ENCODE measurements around the gene SHLD1.

SHLD1 gene

GRCh38 chr20:5706797-5707196 lies 43.4 kb upstream of the SHLD1 start:
- Histone ChIP-seq H3K27ac (ENCODE audit: low read depth, low read length) (no peak overlapping the region), H3K18ac (ENCODE audit: low read length) (no peak overlapping the region), H3K4me1 (ENCODE audit: control insufficient read depth in 1 of 2, insufficient read depth in 2 of 2, low read length in 2 of 2) (no peaks in the 10 kb centered on the region), H3K36me3 (ENCODE audit: control insufficient read depth in 1 of 2, insufficient read depth in 2 of 2, low read length in 2 of 2) (no peaks in the 10 kb centered on the region), H3K4ac (ENCODE audit: low read depth, low read length) (no peak overlapping the region), H3K9ac (ENCODE audit: low read length) (no peak overlapping the region), H4K8ac (ENCODE audit: low read depth, low read length) (no peak overlapping the region), H3K14ac (ENCODE audit: low read length) (no peak overlapping the region), H3K27me3 (ENCODE audit: insufficient read depth, low read length) (no peaks in the 10 kb centered on the region), H3K79me2 (ENCODE audit: control insufficient read depth, insufficient read depth, low read length, poor library complexity) (no peaks in the 10 kb centered on the region), H3K9me3 (ENCODE audit: insufficient read depth, low read depth, low read length) (no peaks in the 10 kb centered on the region), H2AK5ac (ENCODE audit: low read length) (no peak overlapping the region), H3K4me3 (ENCODE audit: low read depth, low read length) (no peak overlapping the region), H3K4me2 (ENCODE audit: low read length) (no peak overlapping the region), H2BK120ac (ENCODE audit: insufficient read depth, low read length, poor library complexity) (no peak overlapping the region), H4K12ac (ENCODE audit: low read depth, low read length) (no peak overlapping the region), H2AFZ (ENCODE audit: insufficient read depth, low read length, poor library complexity) (no peak overlapping the region), H3K79me1 (ENCODE audit: low read length) (no peaks in the 10 kb centered on the region), H4K91ac (ENCODE audit: low read depth, low read length) (no peak overlapping the region), H3K23ac (ENCODE audit: low read length) (no peak overlapping the region), H2BK12ac (ENCODE audit: low read length) (no peak overlapping the region), H2BK5ac (ENCODE audit: low read depth, low read length, poor library complexity) (no peak overlapping the region)
- DNase-seq: peak; percentile 3 to 59
- WGBS (ENCODE audit: extremely low coverage, insufficient coverage, insufficient read length): no CpG with 5 or more reads among the region's 9 CpGs

GRCh38 chr20:5710551-5710950 lies 39.6 kb upstream of the SHLD1 start:
- no peak overlapping the region for H3K14ac ChIP-seq (ENCODE audit: low read length)
- WGBS (ENCODE audit: extremely low coverage, insufficient coverage, insufficient read length): no CpG with 5 or more reads among the region's 3 CpGs

GRCh38 chr20:5714261-5715041 lies 35.8 kb upstream of the SHLD1 start:
- no peak overlapping the region for H4K8ac ChIP-seq (ENCODE audit: low read depth, low read length)
- H3K9me3 ChIP-seq (ENCODE audit: insufficient read depth, low read depth, low read length): no peaks in the 10 kb centered on the region
- no peaks in the 10 kb centered on the region for H3K79me2 ChIP-seq (ENCODE audit: control insufficient read depth, insufficient read depth, low read length, poor library complexity)
- no peak overlapping the region for H4K12ac ChIP-seq (ENCODE audit: low read depth, low read length)
- no peak overlapping the region for H2AFZ ChIP-seq (ENCODE audit: insufficient read depth, low read length, poor library complexity)
- no peak overlapping the region for H3K27ac ChIP-seq (ENCODE audit: low read depth, low read length)
- no peak overlapping the region for H3K4me3 ChIP-seq (ENCODE audit: low read depth, low read length)
- no peaks in the 10 kb centered on the region for H3K4me1 ChIP-seq (ENCODE audit: control insufficient read depth in 1 of 2, insufficient read depth in 2 of 2, low read length in 2 of 2)
- no peak for DNase-seq
- no peak overlapping the region for H3K4me2 ChIP-seq (ENCODE audit: low read length)
- no peaks in the 10 kb centered on the region for H3K27me3 ChIP-seq (ENCODE audit: insufficient read depth, low read length)
- no peak overlapping the region for H3K9ac ChIP-seq (ENCODE audit: low read length)
- no CpG with 5 or more reads among the region's 4 CpGs for WGBS (ENCODE audit: extremely low coverage, insufficient coverage, insufficient read length)
- no peaks in the 10 kb centered on the region for H3K36me3 ChIP-seq (ENCODE audit: control insufficient read depth in 1 of 2, insufficient read depth in 2 of 2, low read length in 2 of 2)
- H2BK12ac ChIP-seq (ENCODE audit: low read length): no peak overlapping the region
- H4K91ac ChIP-seq (ENCODE audit: low read depth, low read length): no peak overlapping the region
- H3K18ac ChIP-seq (ENCODE audit: low read length): no peak overlapping the region
- no peaks in the 10 kb centered on the region for H3K79me1 ChIP-seq (ENCODE audit: low read length)
- no peak overlapping the region for H3K23ac ChIP-seq (ENCODE audit: low read length)
- H2AK5ac ChIP-seq (ENCODE audit: low read length): no peak overlapping the region
- no peak overlapping the region for H3K4ac ChIP-seq (ENCODE audit: low read depth, low read length)
- no peak overlapping the region for H2BK5ac ChIP-seq (ENCODE audit: low read depth, low read length, poor library complexity)
- no peak overlapping the region for H2BK120ac ChIP-seq (ENCODE audit: insufficient read depth, low read length, poor library complexity)
- no peak overlapping the region for H3K14ac ChIP-seq (ENCODE audit: low read length)

More at GRCh38 chr20:5710551-5710950, 39.6 kb upstream of the SHLD1 start:
- Histone ChIP-seq H3K27ac (ENCODE audit: low read depth, low read length) (no peak overlapping the region), H4K8ac (ENCODE audit: low read depth, low read length) (no peak overlapping the region), H3K27me3 (ENCODE audit: insufficient read depth, low read length) (no peaks in the 10 kb centered on the region), H3K36me3 (ENCODE audit: control insufficient read depth in 1 of 2, insufficient read depth in 2 of 2, low read length in 2 of 2) (no peaks in the 10 kb centered on the region), H2AFZ (ENCODE audit: insufficient read depth, low read length, poor library complexity) (no peak overlapping the region), H3K79me2 (ENCODE audit: control insufficient read depth, insufficient read depth, low read length, poor library complexity) (no peaks in the 10 kb centered on the region), H3K18ac (ENCODE audit: low read length) (no peak overlapping the region), H2AK5ac (ENCODE audit: low read length) (no peak overlapping the region), H4K12ac (ENCODE audit: low read depth, low read length) (no peak overlapping the region), H3K9me3 (ENCODE audit: insufficient read depth, low read depth, low read length) (no peaks in the 10 kb centered on the region), H2BK12ac (ENCODE audit: low read length) (no peak overlapping the region), H3K4me2 (ENCODE audit: low read length) (no peak overlapping the region), H3K4me1 (ENCODE audit: control insufficient read depth in 1 of 2, insufficient read depth in 2 of 2, low read length in 2 of 2) (no peaks in the 10 kb centered on the region), H3K9ac (ENCODE audit: low read length) (no peak overlapping the region), H3K23ac (ENCODE audit: low read length) (no peak overlapping the region), H2BK5ac (ENCODE audit: low read depth, low read length, poor library complexity) (no peak overlapping the region), H4K91ac (ENCODE audit: low read depth, low read length) (no peak overlapping the region), H2BK120ac (ENCODE audit: insufficient read depth, low read length, poor library complexity) (no peak overlapping the region), H3K4ac (ENCODE audit: low read depth, low read length) (no peak overlapping the region), H3K4me3 (ENCODE audit: low read depth, low read length) (no peak overlapping the region), H3K79me1 (ENCODE audit: low read length) (no peaks in the 10 kb centered on the region)
- DNase-seq: no peak

GRCh38 chr20:5715071-5715841 lies 34.9 kb upstream of the SHLD1 start:
- Histone ChIP-seq H3K9me3 (ENCODE audit: insufficient read depth, low read depth, low read length) (no peaks in the 10 kb centered on the region), H3K4me2 (ENCODE audit: low read length) (no peak overlapping the region), H3K18ac (ENCODE audit: low read length) (no peak overlapping the region), H2BK5ac (ENCODE audit: low read depth, low read length, poor library complexity) (no peak overlapping the region), H4K91ac (ENCODE audit: low read depth, low read length) (no peak overlapping the region), H3K27ac (ENCODE audit: low read depth, low read length) (no peak overlapping the region), H3K36me3 (ENCODE audit: control insufficient read depth in 1 of 2, insufficient read depth in 2 of 2, low read length in 2 of 2) (no peaks in the 10 kb centered on the region), H2BK12ac (ENCODE audit: low read length) (no peak overlapping the region), H2AK5ac (ENCODE audit: low read length) (no peak overlapping the region), H3K9ac (ENCODE audit: low read length) (no peak overlapping the region), H4K12ac (ENCODE audit: low read depth, low read length) (no peak overlapping the region), H3K4me3 (ENCODE audit: low read depth, low read length) (no peak overlapping the region), H3K27me3 (ENCODE audit: insufficient read depth, low read length) (no peaks in the 10 kb centered on the region), H2BK120ac (ENCODE audit: insufficient read depth, low read length, poor library complexity) (no peak overlapping the region), H3K79me2 (ENCODE audit: control insufficient read depth, insufficient read depth, low read length, poor library complexity) (no peaks in the 10 kb centered on the region), H2AFZ (ENCODE audit: insufficient read depth, low read length, poor library complexity) (no peak overlapping the region), H4K8ac (ENCODE audit: low read depth, low read length) (no peak overlapping the region), H3K14ac (ENCODE audit: low read length) (no peak overlapping the region), H3K23ac (ENCODE audit: low read length) (no peak overlapping the region), H3K4me1 (ENCODE audit: control insufficient read depth in 1 of 2, insufficient read depth in 2 of 2, low read length in 2 of 2) (no peaks in the 10 kb centered on the region), H3K4ac (ENCODE audit: low read depth, low read length) (no peak overlapping the region), H3K79me1 (ENCODE audit: low read length) (no peaks in the 10 kb centered on the region)
- DNase-seq: no peak
- WGBS (ENCODE audit: extremely low coverage, insufficient coverage, insufficient read length): no CpG with 5 or more reads among the region's 5 CpGs
